HG02885 (cell line): ENCODE results near the gene SPTSSB.

Experiments
- ATAC-seq: cut with Tn5 transposase; IDR thresholded peaks from one replicate; pipeline ENCODE4 v1.9.1; 2021; ENCODE audit warnings: mild to moderate bottlenecking; ENCODE audit not compliant: unreplicated experiment, poor library complexity

Gene SPTSSB

GRCh38 chr3:161343540-161343939, 27.8 kb downstream of the SPTSSB start:
- no peak for ATAC-seq

GRCh38 chr3:161342629-161343028, 28.7 kb downstream of the SPTSSB start:
- no peak for ATAC-seq

- ATAC-seq, result no peak
Measured at GRCh38 chr3:161339517-161340500, 31.5 kb downstream of the SPTSSB start.

- ATAC-seq, result peak; percentile 50
Measured at GRCh38 chr3:161337311-161337710, 34.0 kb downstream of the SPTSSB start.

GRCh38 chr3:161336661-161337060, 34.7 kb downstream of the SPTSSB start:
- ATAC-seq, result no peak

GRCh38 chr3:161333696-161334095, 37.6 kb downstream of the SPTSSB start:
- ATAC-seq, result no peak

GRCh38 chr3:161332792-161333191, 38.5 kb downstream of the SPTSSB start:
- no peak for ATAC-seq

GRCh38 chr3:161325059-161325458, 46.3 kb downstream of the SPTSSB start:
- ATAC-seq, result no peak

GRCh38 chr3:161323926-161324621, 47.2 kb downstream of the SPTSSB start:
- no peak for ATAC-seq

- no peak for ATAC-seq
Measured at GRCh38 chr3:161322781-161323568, 48.3 kb downstream of the SPTSSB start.

GRCh38 chr3:161320837-161321236, 50.5 kb downstream of the SPTSSB start:
- no peak for ATAC-seq

GRCh38 chr3:161319867-161320266, 51.5 kb downstream of the SPTSSB start:
- no peak for ATAC-seq

GRCh38 chr3:161317077-161317476, 54.2 kb downstream of the SPTSSB start:
- ATAC-seq, result no peak

- no peak for ATAC-seq
Measured at GRCh38 chr3:161316006-161316689, 55.2 kb downstream of the SPTSSB start.

- ATAC-seq, result peak; percentile 62
Measured at GRCh38 chr3:161314836-161315395, 56.4 kb downstream of the SPTSSB start.

- peak; percentile 79 for ATAC-seq
Measured at GRCh38 chr3:161310649-161311423, 60.5 kb downstream of the SPTSSB start.

GRCh38 chr3:161305095-161305991, 66.0 kb downstream of the SPTSSB start:
- peak; percentile 51 for ATAC-seq

- no peak for ATAC-seq
Measured at GRCh38 chr3:161296814-161297213, 74.5 kb downstream of the SPTSSB start.
